HCT116 (cell line): ENCODE measurements around the gene COL23A1. TPM values are rescaled to one million over a fixed set of nuclear protein-coding genes. Genes with fewer than 3 reads are reported as not detected.

Experiments used
- ATAC-seq: fragments of 200-7000 bp; cut with Tn5 transposase; 2 replicates; pipeline ENCODE4 v1.9.1; 2020; ENCODE audit warnings: mild to moderate bottlenecking, moderate library complexity
- BruUV-seq: library from RNA; stranded (reverse); fragments of 400-500 nt; replicated peaks from 2 replicates; lab custom pipeline; 2021; lab: Mats Ljungman, UMichigan
- CTCF ChIA-PET: fragments of 300-600 bp; sonication (Branson Sonifier 250); formaldehyde crosslinking; loops from one replicate; lab custom pipeline; 2021; ENCODE audit warnings: antibody characterized with exemption; lab: Charles Lee
- POLR2A ChIA-PET: fragments of 300-600, 350-600 bp; sonication (Branson Sonifier 250); formaldehyde crosslinking; loops from one replicate; lab custom pipeline; 2021; ENCODE audit warnings: antibody characterized with exemption; lab: Charles Lee
- RAD21 ChIA-PET, 2 experiments: fragments of 300-600 bp; sonication (Branson Sonifier 250); formaldehyde crosslinking; loops; one replicate each; lab custom pipeline; 2023; ENCODE audit warnings: low total read pairs in 2 of 2; ENCODE audit not compliant: uncharacterized antibody in 2 of 2, unreplicated experiment in 2 of 2, low non-redundant PET in 1 of 2; lab: Charles Lee
- DNase-seq: peaks from one replicate; pipeline ENCODE4 v3.0.0-alpha.2; 2010; ENCODE audit warnings: low read depth, low spot score
- H2AFZ ChIP-seq: fragments of 200-600 bp; shearing (Covaris generic), sonication (generic); 2 replicates; pipeline ENCODE4 v1.6.1; 2017; ENCODE audit warnings: low read depth, mixed run types, mixed read lengths, antibody characterized with exemption, low read length; ENCODE audit not compliant: poor library complexity, severe bottlenecking
- H3K27ac ChIP-seq: 2 replicates; pipeline ENCODE4 v1.5.1; 2012; ENCODE audit warnings: low read depth, low read length
- H3K27me3 ChIP-seq: fragments of 200-600 bp; sonication (generic); 2 replicates; pipeline ENCODE4 v1.6.1; 2016; ENCODE audit warnings: mixed run types, low read length, mixed read lengths; ENCODE audit not compliant: insufficient read depth
- H3K36me3 ChIP-seq, 2 experiments: fragments of 200-500 bp in 1 of 2; fragments of 200-600 bp in 1 of 2; sonication (Bioruptor generic) in 1 of 2; sonication (generic) in 1 of 2; 2 replicates each; pipeline versions ENCODE4 v1.5.1 to v1.6.1; 2014 to 2016; ENCODE audit warnings: low read length in 2 of 2, inconsistent platforms in 1 of 2, mixed read lengths in 1 of 2, mixed run types in 1 of 2; ENCODE audit not compliant: insufficient read depth in 2 of 2, control insufficient read depth in 1 of 2
- H3K4me1 ChIP-seq, 2 experiments: fragments of 200-600 bp in 1 of 2; sonication (generic) in 1 of 2; 2 replicates each; pipeline versions ENCODE4 v1.5.1 to v1.6.1; 2012 to 2017; ENCODE audit warnings: low read length in 2 of 2, inconsistent platforms in 1 of 2, mild to moderate bottlenecking in 1 of 2, mixed read lengths in 1 of 2, mixed run types in 1 of 2, moderate library complexity in 1 of 2; ENCODE audit not compliant: insufficient read depth in 2 of 2, control insufficient read depth in 1 of 2
- H3K4me2 ChIP-seq: fragments of 200-600 bp; sonication (generic); 2 replicates; pipeline ENCODE4 v1.6.1; 2017; ENCODE audit warnings: mixed run types, low read length, mixed read lengths
- H3K4me3 ChIP-seq, 2 experiments: fragments of 200-600 bp in 1 of 2; sonication (generic) in 1 of 2; replicated peaks in 1 of 2; 2 replicates each; pipeline ENCODE4 v1.5.1; 2011 to 2016; ENCODE audit warnings: low read length in 2 of 2, control low read depth in 1 of 2, low read depth in 1 of 2, mild to moderate bottlenecking in 1 of 2, mixed read lengths in 1 of 2, mixed run types in 1 of 2
- H3K79me2 ChIP-seq: fragments of 200-600 bp; sonication (generic); 2 replicates; pipeline ENCODE4 v1.6.1; 2017; ENCODE audit warnings: mild to moderate bottlenecking, mixed run types, low read length, moderate library complexity, mixed read lengths; ENCODE audit not compliant: insufficient read depth
- H3K9ac ChIP-seq: fragments of 200-600 bp; sonication (generic); 2 replicates; pipeline ENCODE4 v1.6.1; 2016; ENCODE audit warnings: low read length, mixed read lengths
- H3K9me2 ChIP-seq: fragments of 200-600 bp; sonication (generic), shearing (Covaris generic); 2 replicates; pipeline ENCODE4 v1.6.1; 2017; ENCODE audit warnings: mixed run types, mild to moderate bottlenecking, moderate library complexity; ENCODE audit not compliant: insufficient read depth
- H3K9me3 ChIP-seq, 2 experiments: fragments of 200-500 bp in 1 of 2; fragments of 200-600 bp in 1 of 2; sonication (Bioruptor generic) in 1 of 2; sonication (generic) in 1 of 2; 2 replicates each; pipeline ENCODE4 v1.6.1; 2014 to 2017; ENCODE audit warnings: low read length in 2 of 2, mixed read lengths in 2 of 2, inconsistent platforms in 1 of 2, low read depth in 1 of 2, mild to moderate bottlenecking in 1 of 2, mixed run types in 1 of 2, moderate library complexity in 1 of 2; ENCODE audit not compliant: control insufficient read depth in 1 of 2, insufficient read depth in 1 of 2
- H4K20me1 ChIP-seq: fragments of 200-600 bp; sonication (generic), shearing (Covaris generic); 2 replicates; pipeline ENCODE4 v1.6.1; 2017; ENCODE audit warnings: mixed run types, mild to moderate bottlenecking, moderate library complexity; ENCODE audit not compliant: insufficient read depth
- CBX3 ChIP-seq: IDR thresholded peaks from 2 replicates; pipeline ENCODE4 v1.6.1; 2012; ENCODE audit warnings: low read depth
- CEBPB ChIP-seq: IDR thresholded peaks from 2 replicates; pipeline ENCODE4 v1.6.1; 2012; ENCODE audit warnings: low read depth
- EZH2 ChIP-seq: fragments of 200-600 bp; sonication (generic); IDR thresholded peaks from 2 replicates; pipeline ENCODE4 v1.6.1; 2017; ENCODE audit warnings: antibody characterized with exemption, mixed run types
- FOSL1 ChIP-seq: IDR thresholded peaks from 2 replicates; pipeline ENCODE4 v1.6.1; 2012; ENCODE audit warnings: low read depth
- MAX ChIP-seq: IDR thresholded peaks from 2 replicates; pipeline ENCODE4 v1.6.1; 2012
- REST ChIP-seq: IDR thresholded peaks from 2 replicates; pipeline ENCODE4 v1.6.1; 2012; ENCODE audit warnings: low read depth
- SIN3A ChIP-seq: IDR thresholded peaks from 2 replicates; pipeline ENCODE4 v1.6.1; 2012; ENCODE audit warnings: low read depth
- SP1 ChIP-seq: IDR thresholded peaks from 2 replicates; pipeline ENCODE4 v1.6.1; 2012; ENCODE audit warnings: low read depth
- SRF ChIP-seq: IDR thresholded peaks from 2 replicates; pipeline ENCODE4 v1.6.1; 2012; ENCODE audit warnings: low read depth
- TCF7L2 ChIP-seq: IDR thresholded peaks from 2 replicates; pipeline ENCODE4 v1.7.0; 2011; ENCODE audit warnings: borderline replicate concordance, inconsistent platforms; ENCODE audit not compliant: insufficient read depth, insufficient read length; ENCODE audit errors: extremely low read depth
- YY1 ChIP-seq: IDR thresholded peaks from 2 replicates; pipeline ENCODE4 v1.6.1; 2011; ENCODE audit warnings: low read length, low read depth, moderate library complexity, mild to moderate bottlenecking; ENCODE audit not compliant: insufficient replicate concordance; ENCODE audit errors: extremely low read depth
- ZFX ChIP-seq: fragments of 450-650 bp; IDR thresholded peaks from 2 replicates; pipeline ENCODE4 v1.6.1; 2017
- ZNF274 ChIP-seq: fragments of 200-500 bp; sonication (Bioruptor generic); IDR thresholded peaks from 2 replicates; pipeline ENCODE4 v1.6.1; 2014; ENCODE audit warnings: mild to moderate bottlenecking, low read depth, low read length, inconsistent platforms
- intact Hi-C: fragments of 100-400 bp; cut with micrococcal nuclease; formaldehyde crosslinking; loops from 2 replicates; pipeline ENCODE4 v1.10.0; 2022
- total RNA-seq: library from RNA; stranded (reverse); gene quantifications from one replicate; pipeline ENCODE4 v1.2.1, GENCODE V29; 2021; ENCODE audit not compliant: unreplicated experiment

COL23A1 gene
- total RNA-seq, 1 experiment from 2014 or later = not detected

GRCh38 chr5:178547753-178548415, 42.3 kb downstream of the COL23A1 start:
- no peaks in the 10 kb centered on the region for H3K79me2 ChIP-seq

More at GRCh38 chr5:178547753-178548415, 42.3 kb downstream of the COL23A1 start:
- Histone ChIP-seq H3K4me1 (no peaks in the 10 kb centered on the region), H4K20me1 (no peaks in the 10 kb centered on the region), H3K9me2 (no peaks in the 10 kb centered on the region), H2AFZ (no peak overlapping the region), H3K9ac (no peak overlapping the region), H3K4me3 (no peak overlapping the region), H3K9me3 (no peaks in the 10 kb centered on the region), H3K27ac (no peak overlapping the region), H3K4me2 (no peak overlapping the region), H3K27me3 (no peaks in the 10 kb centered on the region), H3K36me3 (no peaks in the 10 kb centered on the region)
- ChIA-PET CTCF (no interaction called here), RAD21 (no interaction called here), POLR2A (no interaction called here)
- intact Hi-C loops = no loop called here
- TF ChIP-seq EZH2 = no peak
- no peak for TF ChIP-seq SP1
- TF ChIP-seq SIN3A = no peak
- no peak for TF ChIP-seq YY1
- TF ChIP-seq FOSL1 = no peak
- TF ChIP-seq TCF7L2 = no peak
- TF ChIP-seq ZNF274 = no peak
- TF ChIP-seq MAX = no peak
- TF ChIP-seq CBX3 = no peak
- TF ChIP-seq REST = no peak
- TF ChIP-seq SRF = no peak
- TF ChIP-seq ZFX = no peak
- TF ChIP-seq CEBPB = no peak
- ATAC-seq (no peak), DNase-seq (no peak)
- no TSS peak for BruUV-seq
